CD8-positive, alpha-beta memory T cell (primary cell): ENCODE results near the gene PROM2. TPM values are rescaled to one million over a fixed set of nuclear protein-coding genes. Genes with fewer than 3 reads are reported as not detected.
"Not testable (repeated sequence)": the region's sequence is repeated elsewhere in the genome, so short reads cannot be mapped to it uniquely, and the experiment has no call there.

ENCODE experiments used
- CTCF ChIA-PET: fragments of 350-600 bp; sonication (Branson Sonifier 250); formaldehyde crosslinking; loops from one replicate; lab custom pipeline; 2021; ENCODE audit warnings: antibody characterized with exemption; lab: Charles Lee
- POLR2A ChIA-PET: fragments of 350-600 bp; sonication (Branson Sonifier 250); formaldehyde crosslinking; loops from one replicate; lab custom pipeline; 2021; ENCODE audit warnings: antibody characterized with exemption; lab: Charles Lee
- DNase-seq, 5 donors: peaks; one replicate each; pipeline versions ENCODE4 v3.0.0 to v3.0.0-alpha.2; 2020 to 2022; ENCODE audit warnings: mixed read lengths in 1 of 5
- H3K27ac ChIP-seq: one replicate; pipeline ENCODE4 v1.7.0; 2013; ENCODE audit warnings: low read depth, mild to moderate bottlenecking, low read length, moderate library complexity
- H3K27me3 ChIP-seq: 2 replicates; pipeline ENCODE4 v1.7.0; 2013; ENCODE audit warnings: low read length, mild to moderate bottlenecking; ENCODE audit not compliant: insufficient read depth, poor library complexity, severe bottlenecking
- H3K36me3 ChIP-seq: 2 replicates; pipeline ENCODE4 v1.7.0; 2013; ENCODE audit warnings: mild to moderate bottlenecking, low read length, moderate library complexity; ENCODE audit not compliant: insufficient read depth
- H3K4me1 ChIP-seq: 2 replicates; pipeline ENCODE4 v1.7.0; 2013; ENCODE audit warnings: mild to moderate bottlenecking, low read length, moderate library complexity; ENCODE audit not compliant: insufficient read depth
- H3K4me3 ChIP-seq: 2 replicates; pipeline ENCODE4 v1.7.0; 2013; ENCODE audit warnings: mild to moderate bottlenecking, low read length
- H3K9me3 ChIP-seq: 2 replicates; pipeline ENCODE4 v1.7.0; 2013; ENCODE audit warnings: mild to moderate bottlenecking, low read length
- H3K27ac Mint-ChIP-seq, 8 donors: one replicate each; pipeline ENCODE4 v1.8.0; 2020 to 2021; ENCODE audit warnings: mixed read lengths in 8 of 8, mild to moderate bottlenecking in 6 of 8, inconsistent platforms in 3 of 8, moderate library complexity in 3 of 8
- H3K27me3 Mint-ChIP-seq, 2 donors: one replicate each; pipeline ENCODE4 v1.8.0; 2020 to 2021; ENCODE audit warnings: mixed read lengths in 2 of 2, mild to moderate bottlenecking in 1 of 2, moderate library complexity in 1 of 2
- H3K36me3 Mint-ChIP-seq, 3 donors: one replicate each; pipeline ENCODE4 v1.8.0; 2020 to 2021; ENCODE audit warnings: mixed read lengths in 3 of 3, inconsistent platforms in 1 of 3, mild to moderate bottlenecking in 1 of 3
- H3K4me1 Mint-ChIP-seq, 3 donors: one replicate each; pipeline ENCODE4 v1.8.0; 2020 to 2021; ENCODE audit warnings: mixed read lengths in 3 of 3, inconsistent platforms in 1 of 3, mild to moderate bottlenecking in 1 of 3
- H3K4me3 Mint-ChIP-seq, 7 donors: one replicate each; pipeline ENCODE4 v1.8.0; 2020 to 2021; ENCODE audit warnings: mixed read lengths in 7 of 7, mild to moderate bottlenecking in 6 of 7, moderate library complexity in 4 of 7, inconsistent platforms in 2 of 7
- H3K9me3 Mint-ChIP-seq, 5 donors: one replicate each; pipeline ENCODE4 v1.8.0; 2020 to 2022; ENCODE audit warnings: mixed read lengths in 5 of 5, mild to moderate bottlenecking in 3 of 5, moderate library complexity in 2 of 5, inconsistent platforms in 1 of 5
- polyA plus RNA-seq: library from polyadenylated mRNA; unstranded; fragments of 300-500 nt; fragmentation: Illumina TruSeq; gene quantifications from one replicate; pipeline ENCODE4 v1.2.3, GENCODE V29; 2021
- total RNA-seq, 2 experiments: library from RNA; stranded (reverse); gene quantifications; one replicate each; pipeline ENCODE4 v1.2.3, GENCODE V29; 2021

PROM2 gene
- total and polyA plus RNA-seq, 3 experiments from 2014 or later = 0.18 to 0.46 TPM; not detected in 1

DNA sequence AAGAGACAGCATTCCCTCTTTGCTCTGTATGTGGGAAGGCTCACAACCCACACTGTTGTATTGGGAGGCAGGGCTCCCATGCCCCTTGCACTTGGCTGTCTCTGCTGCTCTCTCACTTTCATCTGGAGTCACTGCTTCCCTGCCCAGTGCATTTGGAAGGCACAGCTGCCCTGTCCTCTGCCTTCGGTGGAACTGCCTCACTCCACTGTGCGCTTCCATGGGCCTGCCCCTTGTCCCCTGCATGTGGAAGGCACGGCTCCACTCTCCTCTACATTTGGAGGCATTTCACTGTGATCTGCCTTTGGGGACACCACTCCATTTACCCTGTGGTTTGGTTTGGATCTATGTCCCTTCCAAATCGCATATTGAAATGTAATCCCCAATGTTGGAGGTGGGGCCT, 9.1 kb upstream of the PROM2 start:
- no peak overlapping the region for H3K4me3 ChIP-seq
- H3K4me1 ChIP-seq = no peaks in the 10 kb centered on the region
- CTCF ChIA-PET = no interaction called here
- Mint-ChIP-seq H3K9me3 (peaks cover 0 to 7% (median 6%) of the 10 kb centered on the region in 5 donors), H3K4me1 (no peaks in the 10 kb centered on the region), H3K36me3 (peaks cover 0 to 5% (median 0%) of the 10 kb centered on the region in 3 donors), H3K27ac (no peak overlapping the region), H3K4me3 (no peak overlapping the region), H3K27me3 (peaks cover 5 to 7% of the 10 kb centered on the region in 2 donors)
- H3K27me3 ChIP-seq = no peaks in the 10 kb centered on the region
- no peak overlapping the region for H3K27ac ChIP-seq
- H3K36me3 ChIP-seq = no peaks in the 10 kb centered on the region
- POLR2A ChIA-PET = no interaction called here
- DNase-seq = no peak
- H3K9me3 ChIP-seq = no peaks in the 10 kb centered on the region

DNA sequence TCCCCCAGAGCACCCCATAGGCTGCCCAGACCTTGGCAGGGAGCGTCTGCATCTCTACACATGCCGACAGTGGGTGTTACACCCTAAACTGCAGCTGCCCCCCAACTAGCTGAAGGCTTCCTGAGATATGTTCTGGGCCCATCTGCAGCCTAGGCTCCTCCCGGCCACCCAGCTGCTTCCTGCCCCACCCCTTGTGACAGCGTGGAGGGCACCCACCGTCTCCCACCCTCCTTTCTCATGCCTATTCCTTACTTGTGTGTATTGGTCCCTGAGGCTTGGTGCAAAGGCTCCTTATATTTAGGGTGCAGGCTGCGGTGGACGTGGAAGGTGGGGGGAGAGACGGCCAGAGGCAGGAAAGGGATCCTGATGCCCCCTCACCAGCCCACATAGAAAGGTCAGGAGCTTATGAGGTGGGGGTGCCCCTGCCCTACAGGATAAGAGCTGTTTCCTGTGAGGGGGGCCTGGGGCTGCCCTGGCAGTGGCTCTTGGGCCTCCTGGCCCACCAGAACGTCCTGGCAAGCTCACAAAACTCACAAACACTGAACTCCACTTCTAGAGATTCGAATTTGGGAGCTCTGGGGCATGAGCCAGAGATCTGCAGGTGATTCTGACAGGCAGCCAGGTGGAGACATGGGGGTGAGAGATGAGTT, 7.3 kb upstream of the PROM2 start:
- Histone ChIP-seq H3K4me3 (no peak overlapping the region), H3K9me3 (no peaks in the 10 kb centered on the region), H3K36me3 (no peaks in the 10 kb centered on the region), H3K27me3 (no peaks in the 10 kb centered on the region), H3K4me1 (no peaks in the 10 kb centered on the region), H3K27ac (no peak overlapping the region)
- Mint-ChIP-seq H3K27me3 (peaks cover 2 to 3% of the 10 kb centered on the region in 2 donors), H3K36me3 (no peaks in the 10 kb centered on the region), H3K9me3 (peaks cover 0 to 2% (median 0%) of the 10 kb centered on the region in 5 donors), H3K4me3 (no peak overlapping the region), H3K27ac (no peak overlapping the region), H3K4me1 (no peaks in the 10 kb centered on the region)
- no peak for DNase-seq
- ChIA-PET POLR2A (no interaction called here), CTCF (interaction anchor here (1.0 kb wide), 1 partner anchor 32 kb away, joined by 3 read pairs; no protein-coding TSS in a partner anchor)

DNA sequence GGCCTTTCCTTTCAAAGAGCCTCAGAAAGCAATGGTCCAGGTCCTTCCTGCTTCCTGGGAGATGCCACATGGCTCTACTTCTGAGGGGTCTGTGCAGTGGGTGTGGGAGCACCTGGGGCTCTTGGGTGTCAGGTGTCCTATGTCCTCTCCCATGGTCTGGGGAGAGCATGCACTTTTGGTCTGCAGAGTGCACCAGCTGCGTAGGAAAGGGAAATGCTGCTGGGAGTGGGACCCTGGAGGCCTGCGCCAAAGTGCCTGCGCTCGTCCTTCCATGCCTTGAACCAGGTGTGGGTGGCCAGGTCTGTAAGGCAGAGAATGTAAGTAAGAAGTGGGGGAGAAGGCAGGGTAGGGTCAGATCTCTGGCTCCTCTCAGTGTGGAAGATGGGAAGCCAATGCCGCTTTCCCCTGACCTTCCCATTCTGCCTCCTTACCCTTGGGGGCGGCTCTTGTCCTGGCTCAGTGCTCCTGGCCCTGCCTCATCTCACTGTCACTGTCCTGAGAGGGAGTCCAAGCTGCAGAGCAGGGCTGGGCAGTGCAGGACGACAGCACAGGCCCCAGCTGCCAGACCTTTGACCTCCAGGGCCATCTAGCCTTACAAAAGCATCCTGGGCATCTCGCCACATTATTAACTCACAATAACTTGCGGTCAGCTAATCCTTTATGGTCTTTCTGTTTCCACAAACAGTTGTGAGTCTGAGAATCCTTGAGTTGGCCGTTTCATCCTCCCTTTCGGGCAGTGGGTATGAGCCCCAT, 6.6 kb upstream of the PROM2 start:
- H3K4me1 ChIP-seq = no peaks in the 10 kb centered on the region
- H3K4me1 Mint-ChIP-seq = no peaks in the 10 kb centered on the region
- no peaks in the 10 kb centered on the region for H3K36me3 Mint-ChIP-seq
- H3K4me3 Mint-ChIP-seq = no peak overlapping the region
- no peak overlapping the region for H3K27ac Mint-ChIP-seq
- no peaks in the 10 kb centered on the region for H3K27me3 ChIP-seq
- H3K4me3 ChIP-seq = no peak overlapping the region
- ChIA-PET POLR2A (no interaction called here), CTCF (interaction anchor here (1.0 kb wide), 1 partner anchor 31 kb away, joined by 3 read pairs; no protein-coding TSS in a partner anchor)
- no peak for DNase-seq
- no peaks in the 10 kb centered on the region for H3K36me3 ChIP-seq
- no peaks in the 10 kb centered on the region for H3K9me3 ChIP-seq
- H3K9me3 Mint-ChIP-seq = no peaks in the 10 kb centered on the region
- H3K27ac ChIP-seq = no peak overlapping the region
- H3K27me3 Mint-ChIP-seq = peaks cover 2 to 3% of the 10 kb centered on the region in 2 donors

DNA sequence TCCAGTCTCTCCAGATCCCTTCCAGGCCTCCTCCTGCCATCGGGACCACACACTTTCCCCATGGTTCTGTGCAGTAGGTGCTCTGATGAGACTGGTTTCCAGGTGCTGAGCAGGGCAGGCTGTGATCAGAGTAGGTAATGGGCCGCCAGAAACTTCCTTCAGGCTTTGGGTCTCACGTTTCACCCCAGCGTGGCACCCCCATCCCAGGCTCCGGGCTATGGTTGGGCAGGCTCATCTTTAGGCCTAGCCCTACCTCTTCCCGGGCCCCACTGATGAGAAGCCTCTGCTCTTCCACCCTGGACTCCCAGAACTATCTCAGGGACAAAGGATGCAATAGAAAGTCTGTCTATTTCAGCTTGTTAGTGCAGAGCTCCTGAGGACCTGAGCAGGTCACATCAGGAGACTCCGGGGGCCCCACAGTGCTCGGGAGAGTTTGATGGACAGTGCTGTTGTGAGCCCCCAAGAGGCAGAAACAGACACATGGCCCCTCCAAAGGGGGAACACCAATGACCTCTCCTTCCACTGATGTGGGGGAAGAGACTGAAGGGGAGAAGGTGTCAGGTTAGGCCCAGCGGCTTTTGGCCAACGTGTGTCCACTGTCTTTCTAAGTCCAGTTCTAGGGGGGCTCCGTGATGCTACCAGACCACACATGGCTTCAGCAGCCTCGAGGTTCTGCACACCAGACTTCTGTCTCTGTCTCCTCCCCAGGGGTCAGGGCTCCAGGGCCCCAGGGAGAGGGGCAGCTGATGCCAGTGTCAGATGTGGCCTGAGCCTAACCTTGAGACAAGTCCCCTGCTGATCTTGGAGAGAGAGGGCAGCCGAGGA, 5.8 kb upstream of the PROM2 start:
- no peak overlapping the region for H3K4me3 ChIP-seq
- H3K27ac ChIP-seq = no peak overlapping the region
- H3K4me1 ChIP-seq = no peaks in the 10 kb centered on the region
- Mint-ChIP-seq H3K27ac (no peak overlapping the region), H3K9me3 (no peaks in the 10 kb centered on the region), H3K27me3 (peaks cover 2 to 3% of the 10 kb centered on the region in 2 donors), H3K36me3 (no peaks in the 10 kb centered on the region), H3K4me1 (no peaks in the 10 kb centered on the region), H3K4me3 (no peak overlapping the region)
- H3K27me3 ChIP-seq = no peaks in the 10 kb centered on the region
- ChIA-PET CTCF (no interaction called here), POLR2A (no interaction called here)
- no peak for DNase-seq
- no peaks in the 10 kb centered on the region for H3K36me3 ChIP-seq
- no peaks in the 10 kb centered on the region for H3K9me3 ChIP-seq

DNA sequence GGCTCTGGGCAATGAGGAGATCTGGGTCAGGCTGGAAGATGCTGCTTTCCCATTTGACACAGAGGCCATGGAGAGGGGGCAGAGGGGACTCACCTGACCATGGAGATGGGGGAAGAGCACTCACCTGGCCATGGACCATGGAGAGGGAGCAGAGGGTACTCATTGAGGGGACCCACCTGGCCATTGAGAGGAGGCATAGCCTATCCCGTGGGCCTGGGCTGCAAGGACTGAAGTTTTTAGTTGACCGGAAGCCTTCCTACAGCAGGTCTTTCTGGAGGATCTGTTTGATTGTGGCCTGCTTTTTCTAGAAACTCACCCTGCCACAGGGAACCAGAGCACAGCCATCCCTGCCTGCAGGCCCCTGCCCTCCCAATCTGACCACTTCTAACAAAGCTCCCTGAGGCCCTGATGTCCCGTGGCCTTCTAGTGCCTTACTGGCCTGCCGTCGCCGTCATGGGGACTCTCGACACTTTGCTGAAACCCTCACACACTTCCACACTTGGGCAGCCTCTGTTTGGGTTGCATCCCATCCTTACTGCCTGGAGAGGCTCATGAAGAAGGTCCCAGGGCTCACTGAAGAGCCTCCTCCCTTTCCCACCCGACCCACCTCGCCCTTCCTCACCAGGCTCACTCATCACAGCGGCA, 5.1 kb upstream of the PROM2 start:
- no peaks in the 10 kb centered on the region for H3K27me3 ChIP-seq
- H3K9me3 ChIP-seq = no peaks in the 10 kb centered on the region
- H3K4me1 ChIP-seq = no peaks in the 10 kb centered on the region
- H3K36me3 ChIP-seq = no peaks in the 10 kb centered on the region
- Mint-ChIP-seq H3K4me3 (no peak overlapping the region), H3K4me1 (no peaks in the 10 kb centered on the region), H3K27ac (no peak overlapping the region), H3K9me3 (no peaks in the 10 kb centered on the region), H3K27me3 (peaks cover 2 to 3% of the 10 kb centered on the region in 2 donors), H3K36me3 (no peaks in the 10 kb centered on the region)
- no peak overlapping the region for H3K4me3 ChIP-seq
- ChIA-PET POLR2A (no interaction called here), CTCF (no interaction called here)
- H3K27ac ChIP-seq = no peak overlapping the region
- peak in 1 of 5 donors; percentile 15 for DNase-seq

DNA sequence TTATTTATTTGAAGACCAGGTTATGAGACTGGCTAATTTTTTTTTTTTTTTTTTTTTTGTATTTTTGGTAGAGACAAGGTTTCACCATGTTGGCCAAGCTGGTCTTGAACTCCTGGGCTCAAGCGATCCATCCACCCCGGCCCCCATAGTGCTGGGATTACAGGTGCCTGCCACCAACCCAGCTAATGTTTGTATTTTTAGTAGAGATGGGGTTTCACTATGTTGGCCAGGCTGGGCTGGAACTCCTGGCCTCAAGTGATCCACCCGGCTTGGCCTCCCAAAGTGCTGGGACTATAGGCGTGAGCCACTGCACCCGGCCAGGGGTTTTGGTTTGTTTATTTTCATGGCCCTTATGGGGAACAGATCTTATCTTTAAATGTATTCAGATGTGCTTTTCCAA, 4.5 kb upstream of the PROM2 start:
- H3K27ac Mint-ChIP-seq, H3K9me3 Mint-ChIP-seq, H3K27ac ChIP-seq, H3K36me3 Mint-ChIP-seq, POLR2A ChIA-PET, H3K4me1 Mint-ChIP-seq, H3K4me3 Mint-ChIP-seq, H3K27me3 ChIP-seq, H3K9me3 ChIP-seq, H3K36me3 ChIP-seq, CTCF ChIA-PET, H3K4me3 ChIP-seq, H3K4me1 ChIP-seq, H3K27me3 Mint-ChIP-seq: not testable (repeated sequence)
- DNase-seq = peak in 1 of 5 donors; percentile 6

DNA sequence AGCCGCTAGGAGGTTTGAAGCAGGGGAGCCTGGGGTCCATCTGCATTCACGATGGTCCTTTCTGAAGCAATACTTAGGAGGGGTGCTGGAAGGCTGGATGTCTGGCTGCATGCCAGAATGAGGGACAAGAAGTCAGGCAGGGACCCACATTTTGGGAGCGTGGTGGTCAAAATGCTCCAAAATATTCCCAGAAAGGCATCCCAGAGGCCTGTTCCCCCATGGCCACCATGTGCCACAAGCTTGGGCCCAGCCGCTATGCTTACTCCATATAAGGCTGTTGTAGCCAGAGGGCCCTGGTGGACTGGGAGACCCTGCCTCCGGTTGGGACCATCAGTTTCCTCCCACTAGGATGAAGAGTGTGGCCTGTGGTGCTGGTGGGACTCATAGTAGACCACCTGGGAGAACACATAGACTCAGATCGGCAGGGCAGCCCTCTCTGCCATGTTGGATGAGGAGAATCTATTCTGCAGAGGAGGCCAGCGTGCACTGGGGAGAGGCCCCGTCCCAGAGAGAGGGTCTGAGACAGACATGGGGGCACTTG, 3.6 kb upstream of the PROM2 start:
- Mint-ChIP-seq H3K27me3 (peaks cover 2 to 3% of the 10 kb centered on the region in 2 donors), H3K27ac (no peak overlapping the region), H3K9me3 (no peaks in the 10 kb centered on the region), H3K4me1 (no peaks in the 10 kb centered on the region), H3K36me3 (no peaks in the 10 kb centered on the region), H3K4me3 (peak overlapping the region in 1 of 7 donors; percentile 29)
- H3K4me1 ChIP-seq = no peaks in the 10 kb centered on the region
- CTCF ChIA-PET = no interaction called here
- POLR2A ChIA-PET = no interaction called here
- no peaks in the 10 kb centered on the region for H3K9me3 ChIP-seq
- peak in 1 of 5 donors; percentile 12 for DNase-seq
- no peaks in the 10 kb centered on the region for H3K27me3 ChIP-seq
- no peak overlapping the region for H3K4me3 ChIP-seq
- H3K27ac ChIP-seq = no peak overlapping the region
- no peaks in the 10 kb centered on the region for H3K36me3 ChIP-seq
